K562 (cell line): ENCODE data around the gene SOAT2. TPM values are rescaled to one million over a fixed set of nuclear protein-coding genes. Genes with fewer than 3 reads are reported as not detected.

ENCODE experiments used
- ARID4B ChIP-seq: sonication (generic); formaldehyde crosslinking; IDR thresholded peaks from 2 replicates; pipeline ENCODE4 v1.8.0; 2022; ENCODE audit warnings: mild to moderate bottlenecking, missing genetic modification reagents
- FOSL1 ChIP-seq: fragments of 200-800 bp; sonication (Bioruptor generic); conservative IDR thresholded peaks from 2 replicates; pipeline ENCODE4 v1.6.1; 2016; ENCODE audit warnings: missing genetic modification characterization, missing compliant biosample characterization
- ILF3 ChIP-seq: fragments of 450-650 bp; IDR thresholded peaks from 2 replicates; pipeline ENCODE4 v1.6.1; 2018; ENCODE audit warnings: antibody characterized with exemption, mild to moderate bottlenecking, moderate library complexity, borderline replicate concordance
- NEUROD1 ChIP-seq: fragments of 150-350 bp; IDR thresholded peaks from 2 replicates; pipeline ENCODE4 v1.6.1; 2014; ENCODE audit warnings: borderline replicate concordance, low read length, low read depth; ENCODE audit not compliant: partially characterized antibody
- TRIM25 ChIP-seq: fragments of 450-650 bp; IDR thresholded peaks from 2 replicates; pipeline ENCODE4 v1.7.0; 2016; ENCODE audit warnings: borderline replicate concordance
- ZNF354B ChIP-seq: fragments of 250-450 bp; sonication (Bioruptor Pico); IDR thresholded peaks from 2 replicates; pipeline ENCODE4 v1.4.0; 2020
- ZNF707 ChIP-seq: fragments of 250-450 bp; sonication (Bioruptor Pico); conservative IDR thresholded peaks from 2 replicates; pipeline ENCODE4 v1.8.0; 2022; ENCODE audit warnings: inconsistent platforms, mild to moderate bottlenecking, moderate library complexity
- polyA plus RNA-seq, 8 experiments: library from polyadenylated mRNA; depleted of rRNA in 4 of 8; stranded (reverse) in 5 of 8; unstranded in 3 of 8; fragments of >200 nt; fragmentation: Nextera tagmentation in 2 of 8; fragmentation: Illumina TruSeq in 1 of 8; extraction: Ambion mirVana in 2 of 8; extraction: Trizol in 1 of 8; gene quantifications; 2 replicates each; pipeline versions ENCODE4 v1.2.1 to v1.2.3, GENCODE V29; 2011 to 2014; ENCODE audit warnings: inconsistent platforms in 1 of 8, missing spikeins in 1 of 8
- total RNA-seq, 7 experiments: library from RNA; depleted of rRNA in 6 of 7; stranded (reverse); fragments of >200 nt in 6 of 7; fragmentation: Illumina TruSeq in 2 of 7; extraction: Trizol in 2 of 7; gene quantifications; 2 replicates each; pipeline versions ENCODE4 v1.2.1 to v1.2.3, GENCODE V29; 2011 to 2021; ENCODE audit warnings: low replicate concordance in 1 of 7

SOAT2 gene
- total and polyA plus RNA-seq, 9 of the 15 experiments (the other 6 are each of a cell fraction or from before 2014, with no cell fraction given) = 0.04 TPM; not detected in 8

- no peak for TF ChIP-seq TRIM25
- TF ChIP-seq ZNF707 (CRISPR knock-in tag) = no peak
- TF ChIP-seq ARID4B (CRISPR knock-in tag) = no peak
- no peak for TF ChIP-seq NEUROD1
- no peak for TF ChIP-seq ILF3
- TF ChIP-seq FOSL1 (tag) = no peak
- no peak for TF ChIP-seq ZNF354B (CRISPR knock-in tag)
Measured at GRCh38 chr12:53074999-53075370, 28.3 kb upstream of the SOAT2 start (continued).
